ENCODE results near the gene SYTL4.
"Not testable (repeated sequence)": the region's sequence is repeated elsewhere in the genome, so short reads cannot be mapped to it uniquely, and the experiment has no call there.

Gene SYTL4

GRCh38 chrX:100747090-100747489 lies 15.2 kb upstream of the SYTL4 start:
- no peaks in the 10 kb centered on the region for H3K36me3 Mint-ChIP-seq (ENCODE audit: low read depth)
- H3K4me1 Mint-ChIP-seq: no peaks in the 10 kb centered on the region
- no peak for TF ChIP-seq CTCF (IDR thresholded peaks at IDR 0.05)
- peaks cover 17% of the 10 kb centered on the region for H3K9me3 Mint-ChIP-seq
- no peaks in the 10 kb centered on the region for H3K27me3 Mint-ChIP-seq (ENCODE audit: low read depth, poor library complexity)
- no peak for DNase-seq
- H3K4me3 Mint-ChIP-seq: no peak overlapping the region
- no peak overlapping the region for H3K27ac Mint-ChIP-seq

- TF ChIP-seq CTCF (IDR thresholded peaks at IDR 0.05): no peak
- H3K27ac Mint-ChIP-seq: no peak overlapping the region
- no peaks in the 10 kb centered on the region for H3K36me3 Mint-ChIP-seq (ENCODE audit: low read depth)
- H3K27me3 Mint-ChIP-seq (ENCODE audit: low read depth, poor library complexity): no peaks in the 10 kb centered on the region
- H3K4me1 Mint-ChIP-seq: no peaks in the 10 kb centered on the region
- H3K4me3 Mint-ChIP-seq: no peak overlapping the region
- no peak for DNase-seq
- peaks cover 17% of the 10 kb centered on the region for H3K9me3 Mint-ChIP-seq
Measured at GRCh38 chrX:100745806-100746537, 14.1 kb upstream of the SYTL4 start.

DNA sequence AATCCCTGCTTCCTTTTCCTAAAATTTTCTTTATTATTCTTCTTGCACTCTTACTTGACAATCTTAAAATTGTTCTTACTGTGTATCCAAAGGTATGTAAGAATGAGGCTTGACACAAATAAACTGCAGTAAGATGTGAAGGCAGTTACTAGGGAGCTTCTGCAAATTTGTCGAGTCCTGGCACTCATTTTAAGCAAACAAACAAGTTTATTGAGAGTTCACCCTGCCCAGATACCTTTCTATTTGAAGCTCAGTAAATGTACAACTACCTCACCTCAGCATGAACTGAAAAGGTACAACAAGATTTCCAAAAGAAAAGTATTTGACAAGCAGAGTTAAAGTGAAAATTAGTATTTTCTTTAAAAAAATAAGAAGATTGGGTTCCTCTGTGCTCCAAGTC lies 13.3 kb upstream of the SYTL4 start:
- Mint-ChIP-seq H3K4me1 (no peaks in the 10 kb centered on the region), H3K36me3 (ENCODE audit: low read depth) (no peaks in the 10 kb centered on the region), H3K4me3 (no peak overlapping the region), H3K27ac (no peak overlapping the region), H3K9me3 (peaks cover 11% of the 10 kb centered on the region), H3K27me3 (ENCODE audit: low read depth, poor library complexity) (no peaks in the 10 kb centered on the region)
- TF ChIP-seq CTCF (IDR thresholded peaks at IDR 0.05): no peak
- DNase-seq: no peak

DNA sequence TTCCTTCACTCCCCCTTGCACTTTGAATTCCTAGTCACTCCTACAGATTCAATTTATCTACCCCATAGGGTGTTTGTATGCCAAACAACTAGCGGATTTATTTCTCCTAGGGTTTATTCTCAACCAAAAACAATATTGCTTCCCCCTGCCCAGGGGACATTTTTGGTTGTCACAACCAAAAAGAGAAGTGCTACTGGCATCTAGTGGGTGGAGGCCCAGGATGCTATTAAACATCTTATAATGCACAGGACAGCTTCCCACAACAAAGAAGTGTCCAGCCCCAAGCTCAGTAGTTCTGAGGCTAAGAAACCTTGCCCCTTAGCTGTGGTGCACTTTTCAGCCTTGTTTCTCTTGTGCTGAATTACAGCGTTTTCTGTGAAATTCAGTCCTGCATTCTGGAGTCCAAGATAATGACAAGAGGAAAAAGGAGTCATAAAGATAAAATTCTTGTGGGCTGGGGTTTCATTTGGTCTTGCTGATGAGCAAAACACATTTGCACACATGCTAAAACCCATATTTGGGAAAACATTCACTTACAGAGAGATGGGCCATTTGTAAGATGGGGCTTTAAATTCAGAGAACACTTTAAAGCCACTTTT lies 11.2 kb upstream of the SYTL4 start:
- no peak for TF ChIP-seq CTCF (IDR thresholded peaks at IDR 0.05)
- Mint-ChIP-seq H3K4me1 (no peaks in the 10 kb centered on the region), H3K27ac (no peak overlapping the region), H3K36me3 (ENCODE audit: low read depth) (no peaks in the 10 kb centered on the region), H3K27me3 (ENCODE audit: low read depth, poor library complexity) (no peaks in the 10 kb centered on the region), H3K4me3 (no peak overlapping the region), H3K9me3 (peaks cover 7% of the 10 kb centered on the region)
- DNase-seq: no peak

DNA sequence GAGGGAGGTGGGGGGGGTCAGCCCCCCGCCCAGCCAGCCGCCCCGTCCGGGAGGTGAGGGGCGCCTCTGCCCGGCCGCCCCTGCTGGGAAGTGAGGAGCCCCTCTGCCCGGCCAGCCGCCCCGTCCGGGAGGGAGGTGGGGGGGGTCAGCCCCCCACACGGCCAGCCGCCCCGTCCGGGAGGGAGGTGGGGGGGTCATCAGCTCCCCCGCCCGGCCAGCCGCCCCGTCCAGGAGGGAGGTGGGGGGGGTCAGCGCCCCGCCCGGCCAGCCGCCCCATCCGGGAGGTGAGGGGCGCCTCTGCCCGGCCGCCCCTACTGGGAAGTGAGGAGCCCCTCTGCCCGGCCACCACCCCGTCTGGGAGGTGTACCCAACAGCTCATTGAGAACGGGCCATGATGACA lies 7.9 kb downstream of the SYTL4 start:
- DNase-seq; H3K4me1 Mint-ChIP-seq; H3K4me3 Mint-ChIP-seq; H3K36me3 Mint-ChIP-seq (ENCODE audit: low read depth); H3K27ac Mint-ChIP-seq: not testable (repeated sequence)
- Mint-ChIP-seq H3K9me3 (peaks cover 60% of the 10 kb centered on the region), H3K27me3 (ENCODE audit: low read depth, poor library complexity) (peaks cover 31% of the 10 kb centered on the region)

DNA sequence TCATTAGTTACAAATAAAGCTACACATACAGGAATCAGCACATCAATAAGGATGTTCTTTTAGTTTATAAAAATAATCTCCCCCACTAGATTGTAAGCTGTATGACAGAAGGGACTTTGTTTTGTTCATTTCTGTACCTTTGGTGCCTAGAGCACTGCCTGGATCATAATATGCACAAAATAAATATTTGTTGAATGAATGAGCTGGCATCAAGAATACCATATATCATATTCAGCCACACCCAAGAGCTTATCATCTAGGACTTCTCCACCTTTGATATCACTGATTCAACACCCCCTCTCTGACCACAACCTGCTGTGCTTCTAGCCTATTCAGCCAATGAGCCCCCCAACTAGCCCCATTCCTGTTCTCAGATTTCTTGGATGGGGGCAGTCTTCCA lies 10.6 kb downstream of the SYTL4 start:
- peaks cover 7% of the 10 kb centered on the region for H3K36me3 Mint-ChIP-seq (ENCODE audit: low read depth)
- no peaks in the 10 kb centered on the region for H3K4me1 Mint-ChIP-seq
- no peak overlapping the region for H3K27ac Mint-ChIP-seq
- H3K4me3 Mint-ChIP-seq: no peak overlapping the region
- peaks cover 49% of the 10 kb centered on the region for H3K9me3 Mint-ChIP-seq
- TF ChIP-seq CTCF (IDR thresholded peaks at IDR 0.05): no peak
- peaks cover 20% of the 10 kb centered on the region for H3K27me3 Mint-ChIP-seq (ENCODE audit: low read depth, poor library complexity)
- DNase-seq: no peak
